Sigmoid colon (tissue), 7 donors: Measurements from ENCODE around the gene CRELD2. TPM values are rescaled to one million over a fixed set of nuclear protein-coding genes. Genes with fewer than 3 reads are reported as not detected.

ENCODE experiments used
- DNase-seq: peaks from one replicate; pipeline ENCODE4 v3.0.0-alpha.2; 2019
- H3K27ac ChIP-seq, 4 donors: fragments of 200-600 bp; sonication (generic); one replicate each; pipeline ENCODE4 v1.5.1; 2016 to 2019; ENCODE audit warnings: mild to moderate bottlenecking in 1 of 4
- H3K27me3 ChIP-seq, 3 donors: fragments of 200-600 bp; sonication (generic); one replicate each; pipeline ENCODE4 v1.5.1; 2019; ENCODE audit warnings: mild to moderate bottlenecking in 1 of 3
- H3K36me3 ChIP-seq, 4 donors: fragments of 200-600 bp; sonication (generic); one replicate each; pipeline ENCODE4 v1.5.1; 2016 to 2019
- H3K4me1 ChIP-seq, 4 donors: fragments of 200-600 bp; sonication (generic); one replicate each; pipeline ENCODE4 v1.5.1; 2017 to 2019
- H3K4me3 ChIP-seq, 4 donors: fragments of 200-600 bp; sonication (generic); one replicate each; pipeline ENCODE4 v1.5.1; 2017 to 2019; ENCODE audit warnings: mild to moderate bottlenecking in 2 of 4, moderate library complexity in 1 of 4
- H3K9me3 ChIP-seq, 4 donors: fragments of 200-600 bp in 3 of 4; sonication (generic) in 3 of 4; one replicate each; pipeline versions ENCODE4 v1.5.1 to v1.6.1; 2013 to 2019
- EP300 ChIP-seq, 4 donors: sonication (generic); formaldehyde crosslinking; IDR thresholded peaks; one replicate each; pipeline ENCODE4 v1.6.1; 2017; ENCODE audit warnings: antibody characterized with exemption in 4 of 4
- POLR2A ChIP-seq, 2 donors: fragments of 450-650 bp; IDR thresholded peaks; one replicate each; pipeline ENCODE4 v1.6.1; 2016; ENCODE audit warnings: antibody characterized with exemption in 2 of 2, mild to moderate bottlenecking in 2 of 2, moderate library complexity in 2 of 2
- POLR2AphosphoS5 ChIP-seq, 4 donors: sonication (generic); formaldehyde crosslinking; IDR thresholded peaks; one replicate each; pipeline ENCODE4 v1.6.1; 2017; ENCODE audit warnings: antibody characterized with exemption in 4 of 4
- WGBS, 2 donors: extraction: QIAGEN DNeasy Blood & Tissue Kit; methylation state at CpG; one replicate each; pipeline ENCODE4 v1.1.7; 2013; 5-methylcytosine and 5-hydroxymethylcytosine counted together
- intact Hi-C: fragments of 100-400 bp; cut with DNase I; formaldehyde crosslinking; loops from one replicate; pipeline ENCODE4 v1.15.1; 2023
- polyA plus RNA-seq, 3 donors: library from polyadenylated mRNA; stranded (reverse); fragments of 200-250 nt; gene quantifications; one replicate each; pipeline ENCODE4 v1.2.3, GENCODE V29; 2013
- total RNA-seq, 4 donors: library from RNA; depleted of rRNA; stranded (reverse); fragments of >200 nt; gene quantifications; one replicate each; pipeline ENCODE4 v1.1.0, GENCODE V29; 2016
- TF ChIP-seq, protein P1 (sequence below), 4 experiments: fragments of 450-650 bp in 3 of 4; fragments of 200-600 bp in 1 of 4; IDR thresholded peaks; one replicate each; pipeline ENCODE4 v1.5.1; 2016 to 2019; ENCODE audit warnings: antibody characterized with exemption in 4 of 4, mild to moderate bottlenecking in 3 of 4, moderate library complexity in 2 of 4
- donor health status: healthy with polysubstance abuse.
- donor health status: Bipolar disorder and iron deficiency.
- donor health status: healthy.

The CRELD2 gene
- total and polyA plus RNA-seq, 7 donors, result 9.2 to 97.7 (median 20.2) TPM

DNA sequence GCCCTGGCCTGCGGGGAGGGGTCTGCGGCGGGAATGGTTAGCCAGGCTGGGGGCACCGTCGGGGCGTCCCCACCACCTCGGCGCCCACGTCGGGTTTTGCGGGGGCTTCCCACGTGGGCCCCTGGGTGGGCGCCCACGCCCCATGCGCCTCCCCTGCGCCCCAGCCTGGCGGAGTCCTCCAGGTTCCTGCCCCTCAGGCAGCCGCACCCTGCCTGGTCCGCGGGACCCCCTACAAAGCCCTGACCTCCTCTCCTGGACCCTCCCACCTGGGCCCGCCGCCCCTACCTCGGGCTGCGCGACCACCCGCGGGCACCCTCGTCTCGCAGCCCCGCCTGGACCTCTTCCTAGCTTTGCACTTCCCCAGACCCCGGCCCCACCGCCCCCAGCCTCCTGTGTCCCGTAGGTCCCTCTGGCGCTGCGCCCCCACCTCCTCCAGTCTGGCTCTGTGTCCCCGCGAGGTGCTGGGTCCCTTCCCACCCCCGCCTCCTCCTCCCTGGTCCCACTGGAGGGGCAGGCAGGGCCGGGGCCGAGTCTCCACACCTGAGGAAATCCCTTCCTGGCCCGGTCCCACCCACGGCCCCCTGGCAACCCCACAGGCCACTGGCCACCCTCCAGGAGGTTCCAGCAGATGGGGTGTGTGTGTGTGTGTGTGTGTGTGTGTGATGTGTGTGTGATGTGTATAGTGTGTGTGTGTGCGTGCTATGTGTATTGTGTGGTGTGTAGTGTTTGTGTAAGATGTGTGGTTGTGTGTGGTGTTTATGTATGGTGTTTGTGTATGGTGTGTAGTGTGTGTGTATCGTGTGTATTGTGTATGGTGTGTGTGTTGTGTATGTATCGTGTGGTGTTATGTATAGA lies 54.0 kb downstream of the CRELD2 start:
- peak; percentile 70 for DNase-seq
- H3K9me3 ChIP-seq, result no peaks in the 10 kb centered on the region
- H3K4me1 ChIP-seq, result peaks cover 2 to 33% (median 29%) of the 10 kb centered on the region in 4 donors
- H3K27me3 ChIP-seq, result no peaks in the 10 kb centered on the region
- peak overlapping the region in 1 of 4 donors; percentile 95 for H3K27ac ChIP-seq
- peak overlapping the region in 3 of 4 donors; percentile 41 to 62 (median 60) for H3K4me3 ChIP-seq
- intact Hi-C loops, result loop anchor here (2.0 kb wide), 1 partner anchor 42 kb away; no protein-coding TSS in a partner anchor
- WGBS, 2 donors, result 49 to 66% methylated on average over 45 of the region's 45 CpGs
- no peaks in the 10 kb centered on the region for H3K36me3 ChIP-seq
- no peak for TF ChIP-seq POLR2A (IDR thresholded peaks at IDR 0.05)
- TF ChIP-seq POLR2AphosphoS5 (IDR thresholded peaks at IDR 0.05), result no peak
- TF ChIP-seq EP300 (IDR thresholded peaks at IDR 0.05), result no peak
- TF ChIP-seq, protein P1, sequence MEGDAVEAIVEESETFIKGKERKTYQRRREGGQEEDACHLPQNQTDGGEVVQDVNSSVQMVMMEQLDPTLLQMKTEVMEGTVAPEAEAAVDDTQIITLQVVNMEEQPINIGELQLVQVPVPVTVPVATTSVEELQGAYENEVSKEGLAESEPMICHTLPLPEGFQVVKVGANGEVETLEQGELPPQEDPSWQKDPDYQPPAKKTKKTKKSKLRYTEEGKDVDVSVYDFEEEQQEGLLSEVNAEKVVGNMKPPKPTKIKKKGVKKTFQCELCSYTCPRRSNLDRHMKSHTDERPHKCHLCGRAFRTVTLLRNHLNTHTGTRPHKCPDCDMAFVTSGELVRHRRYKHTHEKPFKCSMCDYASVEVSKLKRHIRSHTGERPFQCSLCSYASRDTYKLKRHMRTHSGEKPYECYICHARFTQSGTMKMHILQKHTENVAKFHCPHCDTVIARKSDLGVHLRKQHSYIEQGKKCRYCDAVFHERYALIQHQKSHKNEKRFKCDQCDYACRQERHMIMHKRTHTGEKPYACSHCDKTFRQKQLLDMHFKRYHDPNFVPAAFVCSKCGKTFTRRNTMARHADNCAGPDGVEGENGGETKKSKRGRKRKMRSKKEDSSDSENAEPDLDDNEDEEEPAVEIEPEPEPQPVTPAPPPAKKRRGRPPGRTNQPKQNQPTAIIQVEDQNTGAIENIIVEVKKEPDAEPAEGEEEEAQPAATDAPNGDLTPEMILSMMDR (IDR thresholded peaks at IDR 0.05), result no peak

DNA sequence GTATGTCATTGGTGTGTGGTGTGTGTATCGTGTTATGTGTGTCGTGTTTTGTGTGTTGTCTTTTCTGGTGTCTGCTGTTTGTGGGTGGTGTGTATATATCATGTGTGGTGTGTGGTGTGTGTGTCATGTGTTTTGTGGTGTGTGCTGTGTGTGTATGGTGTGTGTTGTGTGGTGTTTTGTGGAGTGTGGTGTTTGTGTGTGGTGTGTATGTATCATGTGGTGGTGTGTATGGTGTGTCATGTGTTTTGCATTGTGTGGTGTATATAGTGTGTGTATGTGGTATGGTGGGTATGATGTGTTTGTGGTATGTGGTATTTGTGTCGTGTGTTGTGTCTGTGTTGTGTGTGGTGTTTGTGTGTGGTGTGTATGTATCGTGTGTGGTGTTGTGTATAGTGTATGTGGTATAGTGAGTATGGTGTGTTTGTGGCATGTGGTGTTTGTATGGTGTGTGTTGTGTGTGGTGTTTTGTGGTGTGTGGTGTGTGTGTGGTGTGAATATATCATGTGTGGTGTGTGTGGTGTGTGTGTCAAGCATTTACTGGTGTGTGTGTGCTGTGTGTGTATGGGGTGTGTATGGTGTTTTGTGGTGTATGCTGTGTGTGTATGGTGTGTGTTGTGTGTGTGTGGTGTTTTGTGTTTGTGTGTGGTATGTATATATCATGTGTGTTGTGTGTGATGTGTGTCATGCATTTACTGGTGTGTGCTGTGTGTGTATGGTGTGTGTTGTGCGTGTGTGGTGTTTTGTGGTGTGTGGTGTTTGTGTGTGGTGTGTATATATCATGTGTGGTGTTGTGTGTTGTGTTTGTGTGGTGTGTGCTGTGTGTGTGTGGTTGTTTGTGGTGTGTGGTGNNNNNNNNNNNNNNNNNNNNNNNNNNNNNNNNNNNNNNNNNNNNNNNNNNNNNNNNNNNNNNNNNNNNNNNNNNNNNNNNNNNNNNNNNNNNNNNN lies 54.9 kb downstream of the CRELD2 start:
- DNase-seq, result no peak
- H3K4me3 ChIP-seq, result no peak overlapping the region
- no peak overlapping the region for H3K27ac ChIP-seq
- intact Hi-C loops, result loop anchor here (2.0 kb wide), 1 partner anchor 42 kb away; no protein-coding TSS in a partner anchor
- TF ChIP-seq, protein P1 (IDR thresholded peaks at IDR 0.05), result no peak
- no peak for TF ChIP-seq EP300 (IDR thresholded peaks at IDR 0.05)
- TF ChIP-seq POLR2AphosphoS5 (IDR thresholded peaks at IDR 0.05), result no peak
- no peak for TF ChIP-seq POLR2A (IDR thresholded peaks at IDR 0.05)
- no peaks in the 10 kb centered on the region for H3K36me3 ChIP-seq
- WGBS, 2 donors, result 89 to 92% methylated on average over 5 of the region's 5 CpGs
- peaks cover 2 to 26% (median 24%) of the 10 kb centered on the region in 4 donors for H3K4me1 ChIP-seq
- no peaks in the 10 kb centered on the region for H3K27me3 ChIP-seq
- H3K9me3 ChIP-seq, result no peaks in the 10 kb centered on the region

- WGBS, 2 donors, result 11 to 33% methylated on average over 17 of the region's 17 CpGs
- peak; percentile 69 for DNase-seq
- peaks cover 2 to 18% (median 16%) of the 10 kb centered on the region in 4 donors for H3K4me1 ChIP-seq
- intact Hi-C loops, result no loop called here
- no peak overlapping the region for H3K4me3 ChIP-seq
- peak overlapping the region in 3 of 4 donors; percentile 3 to 40 (median 17) for H3K27ac ChIP-seq
- no peaks in the 10 kb centered on the region for H3K36me3 ChIP-seq
- no peaks in the 10 kb centered on the region for H3K9me3 ChIP-seq
- TF ChIP-seq POLR2AphosphoS5 (IDR thresholded peaks at IDR 0.05) (no peak), EP300 (IDR thresholded peaks at IDR 0.05) (no peak)
- TF ChIP-seq, protein P1 (IDR thresholded peaks at IDR 0.05), result no peak
- peaks cover 0 to 8% (median 0%) of the 10 kb centered on the region in 3 donors for H3K27me3 ChIP-seq
These were observed 57.3 kb downstream of the CRELD2 start for GRCh38 chr22:49975543-49976389.
